GM12892 (cell line): ENCODE results near the gene PRDM16.

Experiments
- POLR2A ChIP-seq: IDR thresholded peaks from 2 replicates; pipeline ENCODE4 v1.6.1; 2011; ENCODE audit warnings: low read depth, low read length, control low read depth
- POLR2AphosphoS5 ChIP-seq: IDR thresholded peaks from 2 replicates; pipeline ENCODE4 v1.6.1; 2011; ENCODE audit warnings: low read depth, low read length, control low read depth
- TAF1 ChIP-seq: IDR thresholded peaks from 2 replicates; pipeline ENCODE4 v1.6.1; 2011; ENCODE audit warnings: low read depth, mild to moderate bottlenecking, control low read depth, low read length, borderline replicate concordance

- TF ChIP-seq POLR2A, result no peak
- no peak for TF ChIP-seq POLR2AphosphoS5
- TF ChIP-seq TAF1, result no peak
Observed at GRCh38 chr1:3429766-3430165, 360.8 kb downstream of the PRDM16 start.
